ENCODE data around the gene SLC18A3. TPM values are rescaled to one million over a fixed set of nuclear protein-coding genes. Genes with fewer than 3 reads are reported as not detected.

The SLC18A3 gene
- total RNA-seq, 1 donor from 2014 or later, result not detected

GRCh38 chr10:49629431-49629881 lies 19.3 kb downstream of the SLC18A3 start:
- no peak for DNase-seq

DNA sequence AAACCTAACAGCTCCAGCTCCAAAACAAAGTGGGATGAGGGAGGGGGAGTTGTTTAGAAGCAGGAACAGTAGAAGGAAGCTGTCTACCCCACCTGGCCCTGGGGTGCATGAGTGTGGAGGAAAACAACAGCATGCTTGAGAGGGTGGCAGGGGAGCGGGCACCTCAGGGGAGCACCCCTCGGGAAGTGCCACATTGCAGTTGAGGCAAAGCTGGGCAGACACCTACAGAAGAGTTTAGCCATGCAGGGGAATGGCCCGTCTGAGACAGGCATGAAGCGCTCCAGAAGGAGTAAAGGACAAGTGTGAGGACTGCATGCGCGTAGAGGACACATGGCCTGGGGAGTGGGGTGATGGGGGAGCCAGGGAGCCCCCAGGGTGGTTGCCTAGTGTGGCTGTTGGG lies 21.9 kb downstream of the SLC18A3 start:
- DNase-seq, result no peak

GRCh38 chr10:49632406-49633317 lies 22.6 kb downstream of the SLC18A3 start:
- DNase-seq, result no peak

- DNase-seq, result no peak
These were observed 23.4 kb downstream of the SLC18A3 start for GRCh38 chr10:49633327-49634068.

DNA sequence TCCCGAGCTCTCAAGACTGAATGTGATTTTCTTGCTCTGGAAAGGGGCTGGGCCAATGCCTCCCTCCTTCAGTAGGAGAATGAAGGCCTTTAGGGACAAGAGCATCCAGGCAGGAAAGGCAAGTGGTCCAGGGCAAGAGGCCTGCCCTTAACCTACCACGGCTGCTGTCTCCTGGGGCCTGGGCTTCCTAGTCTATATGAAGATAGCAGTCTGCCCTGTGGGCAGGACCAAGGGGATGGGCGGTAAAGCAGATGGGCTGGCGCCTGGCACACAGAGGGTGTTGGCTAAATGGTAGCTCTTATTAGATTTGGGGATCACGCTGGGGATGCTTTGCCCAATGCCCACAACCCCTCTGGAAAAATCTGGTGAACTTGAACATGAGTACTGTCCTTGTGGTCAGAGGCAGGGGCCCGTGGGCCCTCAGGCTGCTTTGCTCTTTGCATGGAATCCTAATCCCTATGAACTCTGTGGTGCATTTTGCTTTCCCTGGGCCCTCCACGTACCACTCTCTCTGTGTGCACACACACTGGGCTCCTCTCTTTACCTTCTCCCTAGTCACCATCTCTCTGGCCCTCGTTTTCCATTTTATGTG lies 24.1 kb downstream of the SLC18A3 start:
- no peak for DNase-seq

DNA sequence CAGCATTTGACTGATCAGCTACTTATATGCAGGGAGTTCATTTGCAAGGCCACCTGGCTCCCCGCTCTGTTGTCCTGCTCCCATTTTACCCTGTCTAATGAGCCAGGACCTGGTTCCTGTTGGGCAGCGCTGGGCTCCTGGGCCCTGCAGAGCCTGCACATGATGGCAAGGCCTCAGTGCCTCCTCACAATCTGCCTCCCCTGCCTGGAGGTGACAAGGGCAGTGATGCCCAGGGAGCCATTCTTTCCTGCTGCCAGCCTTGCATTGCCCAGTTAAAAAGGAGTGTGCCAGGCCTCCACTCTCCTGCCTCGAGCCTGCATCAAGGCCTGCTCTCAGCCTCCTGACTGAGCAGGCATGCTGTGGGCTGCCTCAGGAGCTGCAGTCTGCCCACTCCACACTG lies 32.2 kb downstream of the SLC18A3 start:
- no peak for DNase-seq

GRCh38 chr10:49643241-49644034 lies 33.3 kb downstream of the SLC18A3 start:
- no peak for DNase-seq

DNA sequence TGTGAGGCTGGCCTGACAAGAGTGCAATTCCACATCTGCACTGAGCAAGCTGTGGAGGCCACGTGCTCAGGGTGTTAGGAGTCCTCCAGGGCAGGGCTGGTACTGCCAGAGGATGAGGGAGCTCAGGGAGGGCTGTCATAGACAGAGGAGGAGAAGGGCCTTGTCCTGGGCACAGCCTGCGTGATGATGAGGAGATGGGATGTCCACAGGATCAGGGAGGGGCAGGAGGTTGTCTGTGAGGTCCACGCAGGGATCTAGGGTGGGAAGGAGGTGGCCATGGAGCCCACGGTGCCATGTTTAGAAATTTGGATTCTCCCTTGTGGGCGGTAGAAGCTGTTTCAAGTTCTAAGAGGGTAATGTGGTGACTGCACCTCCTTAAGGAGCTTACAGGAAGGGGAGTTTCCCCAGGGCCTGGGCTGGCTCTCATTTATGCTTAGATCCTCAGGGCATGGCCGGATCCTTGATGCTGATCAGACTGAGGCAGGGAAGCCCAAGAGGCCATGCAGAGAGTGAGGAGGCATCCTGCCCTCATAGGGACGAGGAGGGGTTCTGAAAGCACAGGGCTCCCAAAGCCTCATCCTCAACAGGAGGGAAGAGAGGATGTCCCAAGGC lies 34.0 kb downstream of the SLC18A3 start:
- DNase-seq, result no peak

- no peak for DNase-seq
These were observed 35.3 kb downstream of the SLC18A3 start for GRCh38 chr10:49645417-49645816.

DNA sequence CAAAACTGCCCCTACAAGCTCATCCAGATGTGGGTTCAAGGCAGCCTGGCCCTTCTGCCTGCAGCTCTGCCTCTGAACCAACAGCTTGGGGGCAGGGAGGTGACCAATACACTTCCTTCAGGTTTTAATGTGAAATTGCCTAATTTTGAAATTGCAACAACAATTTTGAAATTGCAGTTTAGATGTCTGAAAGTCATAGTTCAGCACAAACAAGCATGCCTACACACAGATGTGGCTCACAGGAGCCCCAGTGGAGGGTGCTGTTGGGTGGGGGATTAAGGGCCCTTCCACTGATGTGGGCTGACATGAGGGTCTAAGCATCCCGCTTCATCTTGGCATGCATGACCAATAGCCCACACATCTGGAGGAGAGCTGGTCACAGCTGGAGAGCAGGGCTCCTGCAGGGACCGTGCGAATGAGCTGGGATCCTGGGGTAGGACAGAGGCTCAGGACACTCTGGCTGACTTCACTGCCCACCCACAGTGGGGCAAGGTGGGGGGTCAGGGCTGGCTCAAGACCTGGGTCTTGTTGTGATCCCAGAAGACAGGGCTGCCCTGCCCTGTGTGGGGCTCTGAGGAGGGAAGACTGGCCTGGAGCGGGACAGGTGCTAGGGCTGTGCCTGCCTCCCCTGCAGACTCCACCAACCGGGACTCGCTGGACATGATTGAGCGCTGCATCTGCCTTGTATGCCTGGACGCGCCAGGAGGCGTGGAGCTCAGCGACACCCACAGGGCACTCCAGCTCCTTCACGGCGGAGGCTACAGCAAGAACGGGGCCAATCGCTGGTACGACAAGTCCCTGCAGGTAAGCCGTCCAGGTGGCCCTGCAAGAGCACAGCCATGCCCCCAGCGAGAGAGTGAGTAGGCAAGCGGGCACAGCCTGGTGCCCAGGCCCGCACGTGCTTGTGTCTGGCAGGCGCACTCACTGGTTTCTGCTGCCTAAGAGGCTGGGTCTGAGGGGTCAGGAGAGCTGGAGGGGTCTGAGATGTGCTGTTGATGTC lies 36.1 kb downstream of the SLC18A3 start:
- no peak for DNase-seq

- no peak for DNase-seq
These were observed 37.4 kb downstream of the SLC18A3 start for GRCh38 chr10:49647554-49647953.

DNA sequence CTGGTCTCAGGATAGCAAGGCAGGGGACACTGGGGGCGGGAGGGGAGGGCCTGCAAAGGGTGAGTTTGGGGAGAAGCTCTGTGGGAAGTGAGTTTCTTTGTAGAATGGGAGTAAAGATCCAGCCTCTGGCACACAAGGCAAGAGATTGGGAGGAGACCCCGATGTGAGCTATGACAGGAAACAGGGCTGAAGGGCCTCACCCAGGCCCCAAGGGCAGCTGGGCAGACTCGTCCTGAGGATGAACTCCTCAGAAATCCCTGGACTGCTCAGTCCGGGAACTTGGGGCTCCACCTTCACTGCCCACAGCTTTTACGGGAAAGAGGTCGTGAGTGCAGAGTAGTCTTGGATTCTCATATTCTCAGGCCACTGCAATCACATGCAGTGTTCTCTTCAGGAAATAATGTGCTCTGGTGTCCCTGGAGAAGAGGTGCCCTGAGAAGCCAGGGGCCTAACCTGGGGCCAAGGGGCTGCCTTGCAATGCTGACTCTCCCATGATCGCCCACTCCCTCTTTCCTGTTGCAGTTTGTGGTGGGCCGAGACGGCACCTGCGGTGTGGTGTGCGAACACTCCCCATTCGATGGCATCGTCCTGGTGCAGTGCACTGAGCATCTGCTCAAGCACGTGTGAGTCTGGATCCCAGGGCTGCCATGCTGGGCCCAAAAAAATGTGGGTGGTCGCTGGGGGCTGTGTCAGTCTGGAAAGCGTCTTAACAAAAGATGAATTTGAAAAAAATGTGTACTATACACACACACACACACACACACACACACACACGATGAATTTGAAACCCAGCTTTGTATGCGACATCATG lies 38.1 kb downstream of the SLC18A3 start:
- DNase-seq, result no peak

DNA sequence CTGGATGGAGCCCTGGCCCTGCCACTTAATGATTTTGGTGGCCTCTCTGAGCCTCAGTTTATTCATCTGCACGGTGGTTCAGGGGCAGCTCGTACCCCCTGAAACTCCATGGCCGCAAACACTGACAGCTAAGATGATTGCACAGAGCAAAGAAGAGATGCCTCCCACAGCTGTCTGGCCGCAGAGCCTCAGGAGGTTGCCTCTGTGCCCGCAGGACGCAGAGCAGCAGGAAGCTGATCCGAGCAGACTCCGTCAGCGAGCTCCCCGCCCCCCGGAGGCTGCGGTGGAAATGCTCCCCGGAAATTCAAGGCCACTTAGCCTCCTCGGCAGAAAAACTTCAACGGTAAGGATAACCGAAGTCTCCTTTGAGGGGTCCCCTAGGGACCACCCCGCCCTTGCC lies 39.2 kb downstream of the SLC18A3 start:
- DNase-seq, result no peak

GRCh38 chr10:49649936-49650723 lies 40.0 kb downstream of the SLC18A3 start:
- no peak for DNase-seq

DNA sequence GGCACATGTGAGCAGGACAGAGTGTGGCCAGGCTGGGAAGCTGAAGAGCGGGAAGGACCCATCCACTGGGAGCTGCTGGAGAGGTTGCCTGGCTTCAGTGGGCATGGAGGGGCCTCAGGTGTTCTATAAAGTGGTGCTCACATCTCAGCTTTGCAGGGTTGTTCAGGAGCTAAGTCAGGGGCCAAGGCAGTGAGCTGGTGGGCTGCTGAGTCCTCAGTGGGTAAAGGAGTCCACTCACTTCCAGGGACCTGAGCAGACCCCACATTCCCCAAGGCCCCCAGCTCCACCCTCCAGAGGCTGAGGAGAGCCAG lies 40.6 kb downstream of the SLC18A3 start:
- no peak for DNase-seq

DNA sequence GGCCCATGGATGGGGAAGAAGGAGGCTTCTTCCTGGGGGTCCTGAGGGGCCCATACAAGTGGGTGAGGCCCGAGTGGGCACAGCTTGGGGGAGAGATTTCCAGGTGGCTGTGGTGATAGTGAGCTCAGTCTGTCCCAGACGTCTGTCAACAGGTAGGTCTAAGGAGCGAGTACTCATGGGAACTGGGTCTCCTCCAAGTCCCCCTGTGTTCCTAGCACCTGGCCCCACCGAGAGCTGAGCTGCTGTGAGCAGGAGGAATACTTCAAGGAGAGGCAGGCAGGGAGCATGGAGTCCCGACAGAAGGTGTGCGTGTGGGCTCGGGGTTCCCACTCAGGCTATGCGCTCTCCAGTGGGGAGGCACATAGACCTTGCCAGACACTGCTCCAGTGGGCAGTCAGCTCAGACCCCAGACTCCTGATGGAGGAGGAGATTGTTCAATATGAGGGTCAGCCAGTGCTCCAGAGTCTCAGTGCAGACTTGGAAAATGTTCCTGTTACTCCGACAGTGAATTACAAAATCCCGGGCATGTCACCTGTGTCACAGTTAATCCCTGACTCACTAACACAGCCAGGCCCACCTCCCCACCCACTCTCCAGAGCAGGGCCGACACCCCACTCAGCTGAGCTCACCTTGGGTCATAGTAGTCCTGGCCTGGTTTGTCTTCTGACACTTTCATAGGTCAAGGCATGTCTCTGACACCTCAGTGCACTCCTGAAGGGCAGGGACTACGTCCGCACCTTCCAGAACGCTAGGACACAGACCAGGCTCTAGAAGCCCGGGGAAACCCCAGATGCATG lies 41.1 kb downstream of the SLC18A3 start:
- no peak for DNase-seq

GRCh38 chr10:49651917-49652316 lies 41.8 kb downstream of the SLC18A3 start:
- DNase-seq, result no peak

All from dermis blood vessel endothelial cell (primary cell).